H1 (cell line): ENCODE measurements around the gene MPRIP. TPM values are rescaled to one million over a fixed set of nuclear protein-coding genes. Genes with fewer than 3 reads are reported as not detected.

Experiments
- CTCF ChIA-PET: fragments of 300-600 bp; sonication (Branson Sonifier 250); formaldehyde crosslinking; loops from one replicate; lab custom pipeline; 2021; ENCODE audit not compliant: partially characterized antibody; lab: Charles Lee
- POLR2A ChIA-PET: fragments of 300-600 bp; sonication (Branson Sonifier 250); formaldehyde crosslinking; loops from one replicate; lab custom pipeline; 2021; ENCODE audit warnings: inconsistent platforms; ENCODE audit not compliant: partially characterized antibody; lab: Charles Lee
- DNase-seq, 2 experiments: peaks; one replicate each; pipeline versions ENCODE4 v3.0.0 to v3.0.0-alpha.2; 2010 to 2022; ENCODE audit warnings: low spot score in 2 of 2, low read depth in 1 of 2, mixed read lengths in 1 of 2
- FAIRE-seq: peaks from 2 replicates; lab custom pipeline; 2011; peaks lifted over from hg19 to GRCh38; lab: Jason Lieb, UNC
- H2AFZ ChIP-seq: 2 replicates; pipeline ENCODE4 v1.8.1; 2012; ENCODE audit warnings: low read length, inconsistent platforms
- H2AK5ac ChIP-seq: 2 replicates; pipeline ENCODE4 v1.6.1; 2013; ENCODE audit warnings: low read depth, low read length
- H2BK120ac ChIP-seq: replicated peaks from 2 replicates; pipeline ENCODE3; 2013; ENCODE audit warnings: low read depth, low read length, inconsistent platforms
- H2BK12ac ChIP-seq: 2 replicates; pipeline ENCODE4 v1.6.1; 2013; ENCODE audit warnings: low read depth, low read length
- H2BK15ac ChIP-seq: 2 replicates; pipeline ENCODE4 v1.6.1; 2013; ENCODE audit warnings: low read length
- H2BK20ac ChIP-seq: 2 replicates; pipeline ENCODE4 v1.6.1; 2013; ENCODE audit warnings: low read length
- H2BK5ac ChIP-seq: 2 replicates; pipeline ENCODE4 v1.6.1; 2013; ENCODE audit warnings: low read depth, low read length
- H3K14ac ChIP-seq: 2 replicates; pipeline ENCODE4 v1.6.1; 2013; ENCODE audit warnings: inconsistent platforms; ENCODE audit not compliant: insufficient read length
- H3K18ac ChIP-seq: 2 replicates; pipeline ENCODE4 v1.6.1; 2013; ENCODE audit warnings: low read length; ENCODE audit errors: extremely low read depth
- H3K23ac ChIP-seq: 2 replicates; pipeline ENCODE4 v1.6.1; 2013; ENCODE audit warnings: inconsistent platforms; ENCODE audit not compliant: insufficient read length
- H3K23me2 ChIP-seq: 2 replicates; pipeline ENCODE4 v1.6.1; 2013; ENCODE audit warnings: low read depth, low read length
- H3K27ac ChIP-seq: 2 replicates; pipeline ENCODE4 v1.6.1; 2011; ENCODE audit warnings: low read depth, low read length, inconsistent platforms
- H3K27me3 ChIP-seq, 4 experiments: replicated peaks in 1 of 4; 1 replicate in 1 of 4; 2 replicates in 3 of 4; pipeline versions ENCODE4 v1.6.1 to v1.8.1; 2011 to 2013; ENCODE audit warnings: low read length in 3 of 4, mild to moderate bottlenecking in 3 of 4, inconsistent platforms in 2 of 4, mixed read lengths in 2 of 4, moderate library complexity in 1 of 4; ENCODE audit not compliant: control insufficient read depth in 3 of 4, insufficient read depth in 3 of 4; ENCODE audit errors: extremely low read depth in 1 of 4
- H3K36me3 ChIP-seq, 4 experiments: 2 replicates each; pipeline versions ENCODE4 v1.6.1 to v1.8.1; 2011 to 2013; ENCODE audit warnings: mild to moderate bottlenecking in 4 of 4, low read length in 3 of 4, moderate library complexity in 2 of 4, control low read depth in 1 of 4, inconsistent platforms in 1 of 4; ENCODE audit not compliant: insufficient read depth in 4 of 4, control insufficient read depth in 2 of 4
- H3K4ac ChIP-seq: replicated peaks from 2 replicates; pipeline ENCODE3; 2013; ENCODE audit warnings: low read length, low read depth, mixed read lengths, inconsistent platforms; ENCODE audit not compliant: insufficient read length
- H3K4me1 ChIP-seq, 4 experiments: replicated peaks in 1 of 4; 1 replicate in 1 of 4; 2 replicates in 3 of 4; pipeline versions ENCODE4 v1.6.1 to v1.8.1; 2011 to 2013; ENCODE audit warnings: low read length in 3 of 4, inconsistent platforms in 2 of 4, mixed read lengths in 1 of 4; ENCODE audit not compliant: insufficient read depth in 4 of 4, control insufficient read depth in 3 of 4
- H3K4me2 ChIP-seq, 2 experiments: 2 replicates each; pipeline versions ENCODE4 v1.6.1 to v1.8.1; 2011 to 2013; ENCODE audit warnings: low read depth in 2 of 2, low read length in 2 of 2, control low read depth in 1 of 2, inconsistent platforms in 1 of 2, mild to moderate bottlenecking in 1 of 2; ENCODE audit not compliant: insufficient read depth in 1 of 2
- H3K4me3 ChIP-seq, 4 experiments: fragments of 200-600, 300-600 bp in 1 of 4; sonication (generic), shearing (Covaris generic), sonication (Bioruptor Twin) in 1 of 4; 2 replicates each; pipeline versions ENCODE4 v1.5.1 to v1.8.1; 2011 to 2016; ENCODE audit warnings: low read length in 4 of 4, low read depth in 3 of 4, control low read depth in 2 of 4, inconsistent platforms in 2 of 4, mild to moderate bottlenecking in 2 of 4, mixed read lengths in 1 of 4, moderate library complexity in 1 of 4; ENCODE audit not compliant: insufficient read depth in 2 of 4; ENCODE audit errors: extremely low read depth in 1 of 4
- H3K56ac ChIP-seq: replicated peaks from 2 replicates; pipeline ENCODE3; 2013; ENCODE audit warnings: low read depth, mild to moderate bottlenecking, mixed read lengths, low read length, inconsistent platforms; ENCODE audit not compliant: insufficient read length
- H3K79me1 ChIP-seq: 2 replicates; pipeline ENCODE4 v1.6.1; 2013; ENCODE audit warnings: low read depth, low read length, control low read depth
- H3K79me2 ChIP-seq, 2 experiments: 2 replicates each; pipeline versions ENCODE4 v1.6.1 to v1.8.1; 2012 to 2013; ENCODE audit warnings: low read length in 2 of 2, mild to moderate bottlenecking in 2 of 2, inconsistent platforms in 1 of 2; ENCODE audit not compliant: insufficient read depth in 2 of 2, control insufficient read depth in 1 of 2
- H3K9ac ChIP-seq, 4 experiments: replicated peaks in 1 of 4; 1 replicate in 1 of 4; 2 replicates in 3 of 4; pipeline versions ENCODE4 v1.6.1 to v1.8.1; 2011 to 2013; ENCODE audit warnings: low read depth in 3 of 4, low read length in 3 of 4, control low read depth in 2 of 4, mild to moderate bottlenecking in 2 of 4, moderate library complexity in 2 of 4, inconsistent platforms in 1 of 4; ENCODE audit errors: extremely low read depth in 1 of 4
- H3K9me3 ChIP-seq, 2 experiments: 2 replicates each; pipeline versions ENCODE4 v1.6.1 to v1.8.1; 2012 to 2013; ENCODE audit warnings: mild to moderate bottlenecking in 2 of 2, moderate library complexity in 2 of 2, control low read depth in 1 of 2, inconsistent platforms in 1 of 2, low read depth in 1 of 2, low read length in 1 of 2, mixed read lengths in 1 of 2; ENCODE audit not compliant: insufficient read depth in 2 of 2
- H4K20me1 ChIP-seq, 2 experiments: replicated peaks in 1 of 2; 2 replicates each; pipeline versions ENCODE3 to v1.8.1; 2011 to 2013; ENCODE audit warnings: inconsistent platforms in 2 of 2, low read length in 2 of 2, mild to moderate bottlenecking in 1 of 2; ENCODE audit not compliant: insufficient read depth in 2 of 2, control insufficient read depth in 1 of 2
- H4K5ac ChIP-seq: 2 replicates; pipeline ENCODE4 v1.6.1; 2013; ENCODE audit warnings: low read length, low read depth, mixed read lengths, inconsistent platforms; ENCODE audit not compliant: insufficient read length
- H4K8ac ChIP-seq: 2 replicates; pipeline ENCODE4 v1.8.0; 2013; ENCODE audit warnings: mild to moderate bottlenecking, moderate library complexity, low read length, inconsistent platforms; ENCODE audit not compliant: insufficient read depth; ENCODE audit errors: extremely low read depth
- H4K91ac ChIP-seq: replicated peaks from 2 replicates; pipeline ENCODE3; 2013; ENCODE audit warnings: low read length, mixed read lengths, inconsistent platforms; ENCODE audit not compliant: insufficient read length
- BCL11A ChIP-seq, 2 experiments: IDR thresholded peaks; one replicate each; pipeline ENCODE4 v1.6.1; 2011; ENCODE audit warnings: low read depth in 2 of 2, low read length in 2 of 2, mild to moderate bottlenecking in 2 of 2
- CTCF ChIP-seq, 3 experiments: IDR thresholded peaks; 1 replicate in 2 of 3; 2 replicates in 1 of 3; pipeline versions ENCODE4 v1.5.1 to v1.6.1; 2011; ENCODE audit warnings: low read length in 3 of 3, mild to moderate bottlenecking in 3 of 3, inconsistent platforms in 2 of 3, low read depth in 1 of 3, moderate library complexity in 1 of 3; ENCODE audit not compliant: insufficient read depth in 1 of 3; ENCODE audit errors: control extremely low read depth in 1 of 3
- GABPA ChIP-seq: IDR thresholded peaks from 2 replicates; pipeline ENCODE4 v1.6.1; 2011; ENCODE audit warnings: mild to moderate bottlenecking, low read length, moderate library complexity, borderline replicate concordance; ENCODE audit not compliant: insufficient read depth
- KDM5A ChIP-seq: fragments of 200-600 bp; IDR thresholded peaks from 2 replicates; pipeline ENCODE4 v1.7.1; 2012; ENCODE audit warnings: mild to moderate bottlenecking, low read length, inconsistent platforms, mixed read lengths
- MAFK ChIP-seq: IDR thresholded peaks from 2 replicates; pipeline ENCODE4 v1.6.1; 2012; ENCODE audit warnings: low read depth, mild to moderate bottlenecking, improper control_type of control experiment, low read length
- NANOG ChIP-seq: IDR thresholded peaks from 2 replicates; pipeline ENCODE4 v1.6.1; 2011; ENCODE audit warnings: low read length, low read depth, mild to moderate bottlenecking, inconsistent platforms; ENCODE audit not compliant: insufficient read depth, poor library complexity, severe bottlenecking
- POU5F1 ChIP-seq: IDR thresholded peaks from 2 replicates; pipeline ENCODE4 v1.6.1; 2011; ENCODE audit warnings: low read depth, mild to moderate bottlenecking, low read length, moderate library complexity
- RAD21 ChIP-seq, 2 experiments: IDR thresholded peaks in 1 of 2; conservative IDR thresholded peaks in 1 of 2; 2 replicates each; pipeline ENCODE4 v1.6.1; 2011; ENCODE audit warnings: low read depth in 2 of 2, low read length in 2 of 2, improper control_type of control experiment in 1 of 2, inconsistent platforms in 1 of 2, mild to moderate bottlenecking in 1 of 2, moderate library complexity in 1 of 2
- WGBS, 2 experiments: shearing (Covaris generic) in 1 of 2; methylation state at CpG; one replicate each; pipeline versions ENCODE4 v1.1.6 to v1.1.7; 2013 to 2015; ENCODE audit warnings: low lambda C conversion rate in 2 of 2, mixed read lengths in 2 of 2, inconsistent platforms in 1 of 2, low coverage in 1 of 2, missing lambda C conversion rate in 1 of 2; ENCODE audit not compliant: insufficient replicate concordance in 2 of 2, insufficient coverage in 1 of 2, insufficient read length in 1 of 2; ENCODE audit errors: extremely low coverage in 1 of 2, missing lambda C conversion rate in 1 of 2; 5-methylcytosine and 5-hydroxymethylcytosine counted together
- polyA plus RNA-seq, 7 experiments: library from polyadenylated mRNA; depleted of rRNA in 3 of 7; stranded (reverse) in 5 of 7; unstranded in 2 of 7; fragments of >200 nt in 5 of 7; fragments of 200-250 nt in 2 of 7; gene quantifications; 1 replicate in 5 of 7; 2 replicates in 1 of 7; 4 replicates in 1 of 7; pipeline versions ENCODE4 v1.2.1 to v1.2.3, GENCODE V29; 2011 to 2013; ENCODE audit warnings: missing spikeins in 2 of 7, mixed read lengths in 2 of 7
- total RNA-seq: library from RNA; stranded (reverse); fragmentation: NEBNext Ultra II Directional; extraction: Animal tissue kit (Norgen Biotek cat#: 25700); gene quantifications from 2 replicates; pipeline ENCODE4 v1.2.1, GENCODE V29; 2021

MPRIP gene
- total and polyA plus RNA-seq, 2 of the 8 experiments (the other 6 are each of a cell fraction or from before 2014, with no cell fraction given): 48.6 to 146 TPM

DNA sequence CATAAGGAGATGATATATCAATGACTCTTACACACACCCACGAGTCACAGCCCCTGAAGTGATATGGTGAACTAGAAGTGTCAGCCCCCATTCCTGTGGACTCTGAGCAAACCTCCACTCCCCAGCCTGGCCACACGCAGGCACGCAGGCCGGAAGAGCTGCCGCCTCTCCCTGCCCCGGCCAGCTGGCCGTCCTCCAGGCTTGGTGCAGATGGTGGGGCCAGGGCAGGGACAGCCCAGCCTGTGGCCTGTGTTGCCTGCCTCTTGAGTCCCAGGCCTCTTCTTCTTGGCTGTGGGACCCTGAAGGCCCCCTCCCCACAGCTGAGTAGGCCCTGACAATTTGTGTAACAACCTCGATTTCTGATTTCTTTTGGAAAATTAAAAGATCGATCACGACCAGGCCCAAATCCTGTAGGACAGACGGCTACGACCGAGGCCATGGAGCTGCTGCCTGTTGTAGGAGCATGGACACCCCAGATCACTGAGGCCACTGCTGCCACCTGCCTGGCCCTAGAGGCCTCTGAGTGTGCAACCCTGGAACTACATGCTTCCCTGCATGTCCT is 10.0 kb upstream of the MPRIP start:
- Histone ChIP-seq H3K18ac (no peak overlapping the region), H3K23me2 (no peaks in the 10 kb centered on the region; the same call in 1 of the 2 replicates), H2AFZ (no peak overlapping the region), H3K9ac (no peak overlapping the region), H4K5ac (no peak overlapping the region), H3K56ac (no peak overlapping the region), H3K4ac (no peak overlapping the region), H4K20me1 (no peaks in the 10 kb centered on the region), H3K4me1 (peaks cover 5 to 24% (median 15%) of the 10 kb centered on the region in 4 experiments), H3K23ac (no peak overlapping the region), H3K4me2 (no peak overlapping the region), H2BK120ac (no peak overlapping the region), H2AK5ac (no peak overlapping the region), H3K79me1 (no peaks in the 10 kb centered on the region), H2BK5ac (peak overlapping the region; percentile 20; the same call in 1 of the 2 replicates), H2BK20ac (no peak overlapping the region), H3K27ac (no peak overlapping the region), H3K4me3 (no peak overlapping the region), H2BK12ac (no peak overlapping the region), H3K27me3 (no peaks in the 10 kb centered on the region; a peak in 1 of 7 replicates), H3K36me3 (no peaks in the 10 kb centered on the region), H4K8ac (no peak overlapping the region), H3K14ac (no peak overlapping the region), H4K91ac (no peak overlapping the region), H3K9me3 (no peaks in the 10 kb centered on the region), H3K79me2 (no peaks in the 10 kb centered on the region), H2BK15ac (no peak overlapping the region)
- ChIA-PET CTCF (interaction anchor here (0.7 to 1.7 kb wide), 7 partner anchors 9 to 114 kb away, joined by 3 to 5 read pairs (median 3); no protein-coding TSS in a partner anchor), POLR2A (no interaction called here)
- 90% methylated on average over 13 of the region's 13 CpGs; no CpG with 5 or more reads in 1 of the 2 experiments for WGBS, 2 experiments
- FAIRE-seq: no peak
- DNase-seq: no peak
- no peak for TF ChIP-seq POU5F1
- TF ChIP-seq CTCF (IDR thresholded peaks at IDR 0.05; ENCODE audit: control extremely low read depth in 1 of 3, insufficient read depth in 1 of 3, low read depth in 1 of 3, low read length in 3 of 3): peak in 1 of 3 experiments; percentile 4; a peak in 1 of 4 replicates
- no peak for TF ChIP-seq BCL11A (IDR thresholded peaks at IDR 0.05; ENCODE audit: low read depth in 2 of 2, low read length in 2 of 2)
- no peak for TF ChIP-seq MAFK
- no peak for TF ChIP-seq KDM5A
- TF ChIP-seq RAD21 (IDR thresholded peaks at IDR 0.05 in 1 of 2, conservative IDR thresholded peaks at IDR 0.05 in 1 of 2; ENCODE audit: low read depth in 2 of 2, low read length in 2 of 2): peak in 1 of 2 experiments; percentile 4; a peak in 1 of 4 replicates
- TF ChIP-seq GABPA: no peak
- no peak for TF ChIP-seq NANOG
